ENCODE results near the gene SCYL1. TPM values are rescaled to one million over a fixed set of nuclear protein-coding genes. Genes with fewer than 3 reads are reported as not detected.
A peak's percentile ranks its signal among the peaks of the same experiment; 100 is the strongest.

SCYL1 gene
- total RNA-seq, 4 donors from 2014 or later: 74.3 to 115 (median 104) TPM

- intact Hi-C loops (cut with DNase I): loop anchor here (2.0 kb wide), 2 partner anchors 17 to 39 kb away; partner anchors contain the start of genes MAP3K11 and PCNX3
- DNase-seq (ENCODE audit: extremely low spot score): no peak
- Histone ChIP-seq H3K36me3 (peaks cover 11 to 28% (median 27%) of the 10 kb centered on the region in 4 donors), H3K9me3 (no peaks in the 10 kb centered on the region), H3K27me3 (no peaks in the 10 kb centered on the region), H3K27ac (replicated peaks in 1 of 4) (peak within 1 kb of the TSS; percentile 95 to 99 (median 96)), H3K4me1 (peaks cover 61 to 91% (median 81%) of the 10 kb centered on the region in 4 donors), H3K4me3 (peak within 1 kb of the TSS; percentile 78 to 98 (median 88))
- 8% methylated on average over 7 of the region's 69 CpGs for whole genome bisulfite sequencing
- TF ChIP-seq EP300 (IDR thresholded peaks at IDR 0.05) (no peak), POLR2A (IDR thresholded peaks at IDR 0.05; ENCODE audit: low read depth) (peak; percentile 25), POLR2AphosphoS5 (IDR thresholded peaks at IDR 0.05) (peak in 1 of 2 donors; percentile 45), CTCF (IDR thresholded peaks at IDR 0.05) (no peak)
These were observed 50.8 kb downstream of the SCYL1 start, which contains the start of gene EHBP1L1 for GRCh38 chr11:65575568-65576231. Gene EHBP1L1, plus strand, starts transcription at chr11:65576053. Its CDS starts 250 bp downstream, at chr11:65576303.

DNA sequence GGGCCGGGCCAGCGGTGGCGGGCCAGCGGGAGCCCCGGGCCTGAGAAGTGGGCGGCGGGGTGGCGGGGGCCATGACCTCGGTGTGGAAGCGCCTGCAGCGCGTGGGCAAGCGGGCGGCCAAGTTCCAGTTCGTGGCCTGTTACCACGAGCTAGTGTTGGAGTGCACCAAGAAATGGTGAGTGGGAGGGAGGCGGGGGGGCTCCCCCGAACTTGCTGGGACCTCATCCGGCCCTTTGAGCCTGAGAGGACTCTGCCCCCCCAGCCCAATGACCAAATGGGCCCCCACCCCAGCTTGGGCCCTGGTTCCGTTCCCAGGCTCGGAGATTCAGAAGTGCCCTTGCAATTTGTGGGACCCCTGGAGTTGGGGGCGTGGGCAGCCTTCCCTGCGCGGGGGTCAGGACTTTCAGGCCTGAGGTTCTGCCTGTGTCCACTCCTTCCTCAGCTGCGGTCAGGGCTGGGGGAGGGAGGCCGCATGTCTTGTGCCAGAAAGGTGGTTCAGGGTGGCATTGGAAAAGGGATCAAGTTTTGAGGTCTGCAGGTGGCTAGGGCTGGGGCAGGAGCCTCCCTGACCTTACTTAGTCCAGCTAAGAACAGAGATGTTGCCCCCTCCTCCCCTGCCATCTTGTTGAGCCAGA, 51.5 kb downstream of the SCYL1 start:
- TF ChIP-seq POLR2A (IDR thresholded peaks at IDR 0.05; ENCODE audit: low read depth) (no peak), EP300 (IDR thresholded peaks at IDR 0.05) (no peak), POLR2AphosphoS5 (IDR thresholded peaks at IDR 0.05) (no peak), CTCF (IDR thresholded peaks at IDR 0.05) (no peak)
- WGBS: 5% methylated on average over 6 of the region's 26 CpGs
- peaks cover 18 to 34% (median 34%) of the 10 kb centered on the region in 4 donors for H3K36me3 ChIP-seq
- DNase-seq (ENCODE audit: extremely low spot score): no peak
- peaks cover 54 to 91% (median 74%) of the 10 kb centered on the region in 4 donors for H3K4me1 ChIP-seq
- H3K4me3 ChIP-seq: peak overlapping the region; percentile 78 to 98 (median 88)
- H3K27ac ChIP-seq (replicated peaks in 1 of 4): peak overlapping the region; percentile 95 to 99 (median 96)
- H3K27me3 ChIP-seq: no peaks in the 10 kb centered on the region
- no peaks in the 10 kb centered on the region for H3K9me3 ChIP-seq
- intact Hi-C loops (cut with DNase I): no loop called here

DNA sequence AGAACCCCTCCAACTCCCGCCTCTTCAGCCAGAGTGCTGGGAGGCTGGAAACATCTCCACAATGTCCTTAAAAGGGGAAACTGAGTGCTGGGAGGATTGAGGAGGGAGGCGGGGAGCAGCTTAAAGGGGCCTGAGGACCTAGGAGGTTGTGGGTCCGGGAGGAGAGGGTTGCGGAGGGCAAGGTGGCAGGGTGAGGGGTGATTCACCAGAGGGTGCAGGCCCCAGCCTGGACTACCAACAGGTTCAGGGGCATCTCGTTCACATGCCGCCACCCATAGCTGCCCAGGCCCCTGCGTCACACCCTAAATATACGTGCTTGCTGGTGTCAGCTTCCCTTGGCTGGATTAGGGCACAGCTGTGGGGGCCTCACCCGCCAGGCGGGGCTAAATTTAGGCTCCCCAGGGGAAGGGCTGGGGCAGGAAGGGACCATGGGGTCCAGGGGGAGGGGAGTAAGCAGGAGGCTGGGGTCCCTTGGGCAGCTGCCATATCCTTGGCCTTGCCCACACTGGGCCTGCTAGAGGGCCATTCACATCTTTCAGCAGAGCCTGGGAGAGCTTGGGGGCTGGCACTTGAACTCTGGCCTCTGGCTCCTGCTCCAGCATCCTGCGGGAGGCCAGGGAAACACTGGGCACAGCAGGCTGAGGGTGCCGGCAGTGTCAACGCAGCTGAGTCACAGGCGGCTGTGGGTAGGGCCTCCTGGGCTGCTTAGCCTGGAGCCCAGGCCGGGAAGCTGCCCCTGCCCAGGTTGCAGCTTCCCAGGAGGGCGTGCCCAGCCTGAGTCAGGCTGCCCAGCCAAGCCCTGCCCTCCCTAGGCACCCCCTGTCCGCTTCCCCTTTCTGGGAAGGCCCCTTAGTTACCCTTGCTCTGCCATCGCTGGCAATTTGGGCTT, 52.2 kb downstream of the SCYL1 start:
- H3K27me3 ChIP-seq: no peaks in the 10 kb centered on the region
- peak overlapping the region; percentile 95 to 99 (median 96) for H3K27ac ChIP-seq (replicated peaks in 1 of 4)
- 16% methylated on average over 10 of the region's 18 CpGs for WGBS
- TF ChIP-seq POLR2AphosphoS5 (IDR thresholded peaks at IDR 0.05) (peak in 1 of 2 donors; percentile 70), POLR2A (IDR thresholded peaks at IDR 0.05; ENCODE audit: low read depth) (peak; percentile 50), CTCF (IDR thresholded peaks at IDR 0.05) (no peak)
- H3K36me3 ChIP-seq: peaks cover 24 to 42% (median 42%) of the 10 kb centered on the region in 4 donors
- peaks cover 47 to 88% (median 67%) of the 10 kb centered on the region in 4 donors for H3K4me1 ChIP-seq
- intact Hi-C loops (cut with DNase I): no loop called here
- peak overlapping the region; percentile 78 to 98 (median 88) for H3K4me3 ChIP-seq
- DNase-seq (ENCODE audit: extremely low spot score): no peak
- no peaks in the 10 kb centered on the region for H3K9me3 ChIP-seq

GRCh38 chr11:65577756-65578109, 52.9 kb downstream of the SCYL1 start:
- WGBS: 29% methylated on average over 2 of the region's 8 CpGs
- no peak for DNase-seq (ENCODE audit: extremely low spot score)
- Histone ChIP-seq H3K9me3 (no peaks in the 10 kb centered on the region), H3K4me1 (peaks cover 46 to 88% (median 65%) of the 10 kb centered on the region in 4 donors), H3K27me3 (no peaks in the 10 kb centered on the region), H3K36me3 (peaks cover 24 to 48% (median 46%) of the 10 kb centered on the region in 4 donors), H3K4me3 (peak overlapping the region; percentile 78 to 98 (median 88)), H3K27ac (replicated peaks in 1 of 4) (peak overlapping the region; percentile 95 to 99 (median 96))
- no peak for TF ChIP-seq EP300 (IDR thresholded peaks at IDR 0.05)
- no peak for TF ChIP-seq POLR2AphosphoS5 (IDR thresholded peaks at IDR 0.05)
- no peak for TF ChIP-seq CTCF (IDR thresholded peaks at IDR 0.05)
- TF ChIP-seq POLR2A (IDR thresholded peaks at IDR 0.05; ENCODE audit: low read depth): no peak
- intact Hi-C loops (cut with DNase I): no loop called here

Data from esophagus muscularis mucosa (tissue), 4 donors.